Embryonic facial prominence (tissue), 1 donor: ENCODE data around the gene TATDN3.
"Not testable (repeated sequence)": the region's sequence is repeated elsewhere in the genome, so short reads cannot be mapped to it uniquely, and the experiment has no call there.

Experiments used
- DNase-seq: peaks from one replicate; pipeline ENCODE4 v3.0.0-alpha.2; 2016; ENCODE audit errors: extremely low spot score

Gene TATDN3, protein sequence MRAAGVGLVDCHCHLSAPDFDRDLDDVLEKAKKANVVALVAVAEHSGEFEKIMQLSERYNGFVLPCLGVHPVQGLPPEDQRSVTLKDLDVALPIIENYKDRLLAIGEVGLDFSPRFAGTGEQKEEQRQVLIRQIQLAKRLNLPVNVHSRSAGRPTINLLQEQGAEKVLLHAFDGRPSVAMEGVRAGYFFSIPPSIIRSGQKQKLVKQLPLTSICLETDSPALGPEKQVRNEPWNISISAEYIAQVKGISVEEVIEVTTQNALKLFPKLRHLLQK

GRCh38 chr1:212791676-212792395, at the start of gene TATDN3, which contains the start of gene NSL1:
Gene TATDN3 (plus strand): TSS chr1:212791894. CDS start chr1:212791922, 28 bp downstream.
Gene NSL1 (minus strand): TSS chr1:212791777. CDS start chr1:212791763, 14 bp downstream.
- DNase-seq: peak; percentile 86

DNA sequence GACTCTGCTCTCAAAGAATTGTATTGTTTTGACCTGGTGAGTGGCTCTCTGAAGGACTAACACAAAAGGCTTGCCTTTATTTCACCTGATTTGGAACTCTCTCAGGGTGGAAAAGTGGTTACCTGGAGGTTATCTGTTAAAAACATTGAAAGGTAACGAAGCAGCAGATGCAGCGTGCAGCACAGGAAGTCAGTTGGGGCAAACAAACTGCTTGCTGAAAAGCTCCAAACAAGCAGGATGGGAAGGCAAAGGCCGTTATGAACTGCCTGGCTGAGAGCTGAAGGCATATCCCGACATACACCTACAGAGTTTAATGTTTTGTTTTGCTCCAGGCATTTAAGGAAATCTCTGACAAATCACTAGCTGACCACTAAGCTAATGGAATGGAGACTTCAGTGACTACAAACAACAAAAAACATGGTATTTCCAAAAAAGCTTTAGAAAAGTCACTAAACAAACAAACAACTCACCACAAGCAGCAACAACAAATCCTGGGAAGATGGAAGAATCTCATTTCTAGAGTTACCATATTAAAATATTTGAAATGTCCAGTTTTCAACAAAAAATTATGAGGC, 47.7 kb upstream of the TATDN3 start:
- DNase-seq: no peak

GRCh38 chr1:212745303-212745702, 46.4 kb upstream of the TATDN3 start:
- no peak for DNase-seq

- no peak for DNase-seq
Measured at GRCh38 chr1:212746546-212746945, 45.1 kb upstream of the TATDN3 start.

GRCh38 chr1:212749821-212750535, 41.7 kb upstream of the TATDN3 start:
- no peak for DNase-seq

- DNase-seq: no peak
Measured at GRCh38 chr1:212752252-212752933, 39.3 kb upstream of the TATDN3 start.

DNA sequence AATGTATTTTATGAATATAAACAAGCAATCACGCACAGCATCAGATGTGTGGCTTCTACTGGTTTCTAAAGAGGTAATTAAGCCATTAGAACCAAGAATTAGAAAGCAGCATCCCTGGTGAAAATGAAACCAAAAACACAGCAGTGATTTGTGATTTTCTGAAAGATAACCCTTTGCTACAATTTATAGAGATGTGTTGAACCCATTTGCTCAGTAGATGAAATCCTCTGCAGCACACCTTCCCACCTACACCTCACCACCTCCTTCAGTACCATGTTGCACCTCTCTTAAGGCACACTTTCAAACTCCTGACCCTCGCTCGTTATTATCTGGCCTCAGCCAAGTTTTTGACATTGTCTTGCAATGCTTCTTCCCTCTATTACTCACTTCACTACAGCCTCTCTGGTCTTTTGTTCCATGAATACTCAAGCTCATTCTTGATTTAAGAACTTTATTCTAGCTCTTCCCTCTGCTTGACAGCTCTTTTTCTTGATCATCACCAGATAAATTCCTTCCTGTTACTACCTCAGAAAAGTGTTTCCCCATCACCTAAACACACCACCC, 38.7 kb upstream of the TATDN3 start:
- no peak for DNase-seq

DNA sequence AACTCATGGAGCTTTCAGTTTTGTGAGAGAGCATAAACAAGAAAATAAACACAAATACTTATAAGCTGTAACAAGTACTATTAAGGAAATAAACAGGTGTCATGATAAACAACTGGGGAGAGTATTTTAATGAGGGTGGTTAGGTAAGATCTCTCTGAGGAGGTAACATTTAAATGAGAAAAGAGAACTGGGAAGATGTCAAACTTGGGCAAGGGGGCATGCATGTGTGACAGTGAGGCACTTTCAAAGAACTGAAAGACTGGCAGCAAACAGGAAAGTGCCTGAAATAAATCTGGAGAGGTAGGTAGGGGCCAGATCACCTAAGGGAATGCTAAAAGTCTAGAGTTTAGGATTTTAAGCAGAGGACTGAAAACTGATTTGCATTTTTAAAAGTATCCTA, 37.9 kb upstream of the TATDN3 start:
- DNase-seq: no peak

GRCh38 chr1:212754193-212754592, 37.5 kb upstream of the TATDN3 start:
- no peak for DNase-seq

DNA sequence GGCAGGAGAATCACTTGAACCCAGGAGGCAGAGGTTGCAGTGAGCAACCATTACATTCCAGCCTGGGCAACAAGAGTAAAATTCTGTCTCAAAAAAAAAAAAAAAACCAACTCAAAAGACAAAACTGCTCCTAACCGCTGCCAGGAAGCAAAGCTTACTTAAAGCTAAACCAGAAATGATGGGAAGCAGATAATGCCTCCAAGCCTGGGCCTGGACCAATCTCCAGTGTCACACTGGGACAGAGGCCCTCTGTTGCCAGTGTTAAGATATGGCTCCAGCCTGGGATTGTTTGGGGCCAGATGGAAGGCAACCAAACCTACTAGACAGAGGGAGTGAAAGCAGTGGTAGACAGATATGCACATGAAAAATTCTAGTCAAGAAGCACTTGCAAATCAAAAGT, 37.0 kb upstream of the TATDN3 start:
- DNase-seq: no peak

- DNase-seq: no peak
Measured at GRCh38 chr1:212759683-212760082, 32.0 kb upstream of the TATDN3 start.

DNA sequence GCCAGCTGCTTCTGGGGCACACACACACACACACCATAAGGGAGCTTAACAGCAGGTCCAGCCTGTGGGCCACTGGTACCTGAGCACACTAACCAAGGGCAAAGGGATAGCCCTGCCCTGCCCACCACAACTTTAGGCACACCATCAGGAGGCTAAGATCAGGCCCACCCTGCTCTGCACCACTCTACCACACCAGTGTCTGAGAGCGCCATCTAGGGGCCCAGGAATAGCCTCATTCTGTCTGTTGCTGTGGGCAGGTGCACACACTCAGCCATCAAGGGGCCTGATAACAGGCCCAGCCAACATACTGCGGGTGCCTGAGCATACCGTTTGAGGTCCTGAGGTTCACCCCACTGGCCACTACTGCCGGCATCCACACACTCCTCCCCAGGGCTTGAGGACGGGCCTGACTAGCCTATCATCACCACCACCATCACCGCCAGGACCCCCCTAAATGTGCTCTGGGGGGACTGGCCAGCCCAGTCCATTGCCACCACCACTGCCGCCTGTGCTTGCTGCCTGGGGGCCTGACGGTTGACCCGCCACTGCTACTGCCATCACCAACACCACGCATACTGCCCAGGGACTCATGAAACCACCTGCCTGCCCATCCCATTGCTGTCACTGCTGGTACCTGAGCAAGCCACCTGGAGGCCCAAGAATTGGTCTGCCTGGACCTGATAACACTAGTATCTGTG, 31.4 kb upstream of the TATDN3 start:
- no peak for DNase-seq

GRCh38 chr1:212762234-212762633, 29.5 kb upstream of the TATDN3 start:
- no peak for DNase-seq

DNA sequence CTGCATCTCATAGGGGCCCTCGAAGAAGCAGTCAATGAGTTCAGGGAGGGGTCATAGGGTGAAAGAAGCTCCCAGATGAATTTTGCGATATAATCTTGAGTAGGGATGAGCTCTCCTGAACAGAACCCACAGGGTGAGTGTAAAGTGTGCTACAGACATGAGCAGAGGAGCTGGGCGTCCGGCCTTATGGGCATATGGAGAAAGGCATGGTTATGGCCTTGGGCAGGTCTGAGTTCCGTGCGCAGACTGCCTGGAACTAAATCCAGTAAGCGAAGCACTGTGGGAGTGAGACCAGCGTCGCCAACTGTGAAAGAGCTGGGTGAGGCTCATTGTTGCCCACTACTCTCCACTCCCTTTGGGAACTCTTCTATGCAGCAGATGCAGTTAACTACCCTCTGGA, 28.9 kb upstream of the TATDN3 start:
- no peak for DNase-seq

- DNase-seq: not testable (repeated sequence)
Measured at GRCh38 chr1:212764718-212765281, 26.9 kb upstream of the TATDN3 start.

GRCh38 chr1:212766825-212767224, 24.9 kb upstream of the TATDN3 start:
- DNase-seq: not testable (repeated sequence)

DNA sequence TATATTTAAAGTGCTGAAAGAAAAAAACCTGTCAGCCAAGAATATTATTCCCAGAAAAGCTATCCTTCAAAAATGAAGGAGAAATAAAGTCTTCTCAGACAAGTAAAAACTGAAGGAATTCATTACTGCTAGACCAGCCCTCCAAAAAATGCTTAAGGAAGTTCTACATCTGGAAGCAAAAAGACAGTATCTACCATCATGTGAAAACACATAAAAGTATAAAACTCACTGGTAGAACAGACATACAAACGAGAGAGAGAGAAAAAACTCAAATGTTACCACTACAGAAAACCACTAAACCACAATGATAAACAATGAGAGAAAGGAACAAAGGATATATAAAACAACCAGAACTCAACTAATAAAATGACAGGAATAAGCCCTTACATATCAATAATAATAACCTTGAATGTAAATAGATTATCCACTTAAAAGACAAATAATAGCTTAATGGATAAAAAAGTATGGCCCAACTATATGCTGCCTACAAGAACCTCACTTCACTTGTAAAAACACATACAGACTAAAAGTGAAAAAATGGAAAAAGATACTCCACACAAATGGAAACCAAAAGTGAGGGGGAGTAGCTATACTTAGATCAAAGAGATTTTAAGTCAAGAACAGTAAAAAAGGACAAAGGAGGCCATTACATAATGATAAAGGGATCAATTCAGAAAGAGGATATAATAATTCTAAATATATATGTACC, 22.1 kb upstream of the TATDN3 start:
- no peak for DNase-seq

GRCh38 chr1:212771341-212771740, 20.4 kb upstream of the TATDN3 start:
- DNase-seq: no peak

- DNase-seq: no peak
Measured at GRCh38 chr1:212773011-212773410, 18.7 kb upstream of the TATDN3 start.

GRCh38 chr1:212774584-212774983, 17.1 kb upstream of the TATDN3 start:
- DNase-seq: no peak
